ENCODE data around the gene RARB.

RARB gene

DNA sequence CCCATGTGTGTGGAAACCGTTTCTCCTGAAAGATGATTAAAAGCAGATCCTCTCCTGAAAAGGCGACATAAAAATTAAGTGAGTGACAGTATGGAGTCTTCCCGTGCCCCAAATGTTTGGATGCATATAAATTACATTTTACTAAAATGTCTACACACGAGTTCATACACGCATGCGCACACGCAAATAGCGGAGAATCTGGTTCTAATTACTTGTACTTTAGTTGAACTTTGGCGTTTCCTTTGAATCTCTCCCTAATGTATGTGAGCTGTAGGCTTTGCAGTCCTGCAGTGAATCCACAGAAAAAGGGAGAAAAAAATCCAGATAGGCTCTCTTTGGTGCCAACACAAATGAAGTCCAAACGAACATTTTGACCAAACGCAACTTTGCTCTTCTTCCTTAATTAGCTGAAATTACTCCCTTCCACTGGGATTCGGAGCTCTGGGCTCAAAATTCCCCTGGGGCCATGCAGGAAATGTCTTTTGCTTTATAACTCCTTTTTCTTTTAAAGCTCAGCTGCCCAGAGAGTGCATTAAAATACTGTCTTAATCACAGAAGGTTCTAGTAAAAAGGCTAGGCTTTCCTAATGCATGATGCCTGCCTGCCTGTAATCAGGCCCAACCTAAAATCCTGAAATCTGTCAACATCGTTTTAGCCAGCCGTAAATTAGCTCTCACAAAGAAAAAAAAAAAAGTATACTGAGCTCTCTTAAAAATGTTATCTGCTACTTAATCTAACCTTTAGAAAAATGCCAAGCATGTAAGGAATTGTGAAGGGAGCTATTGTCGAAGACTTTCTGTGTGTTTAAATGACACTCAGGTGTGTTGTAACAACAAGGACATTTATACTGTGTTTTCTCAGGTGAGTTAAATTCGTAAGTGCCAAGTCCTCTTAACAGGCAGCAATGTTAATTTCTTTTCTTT lies 26.2 kb downstream of the RARB start:
- ATAC-seq (replicated peaks; ENCODE audit: extremely low read depth, poor library complexity, severe bottlenecking) (no peak), DNase-seq (ENCODE audit: low spot score in 2 of 2) (no peak)
- no peaks in the 10 kb centered on the region for H3K36me3 Mint-ChIP-seq (ENCODE audit: insufficient read depth)
- no peaks in the 10 kb centered on the region for H3K4me1 Mint-ChIP-seq
- no peak overlapping the region for H3K4me3 Mint-ChIP-seq
- no peak overlapping the region for H3K27ac Mint-ChIP-seq (ENCODE audit: low read depth)
- H3K9me3 Mint-ChIP-seq: no peaks in the 10 kb centered on the region
- no peaks in the 10 kb centered on the region for H3K27me3 Mint-ChIP-seq

DNA sequence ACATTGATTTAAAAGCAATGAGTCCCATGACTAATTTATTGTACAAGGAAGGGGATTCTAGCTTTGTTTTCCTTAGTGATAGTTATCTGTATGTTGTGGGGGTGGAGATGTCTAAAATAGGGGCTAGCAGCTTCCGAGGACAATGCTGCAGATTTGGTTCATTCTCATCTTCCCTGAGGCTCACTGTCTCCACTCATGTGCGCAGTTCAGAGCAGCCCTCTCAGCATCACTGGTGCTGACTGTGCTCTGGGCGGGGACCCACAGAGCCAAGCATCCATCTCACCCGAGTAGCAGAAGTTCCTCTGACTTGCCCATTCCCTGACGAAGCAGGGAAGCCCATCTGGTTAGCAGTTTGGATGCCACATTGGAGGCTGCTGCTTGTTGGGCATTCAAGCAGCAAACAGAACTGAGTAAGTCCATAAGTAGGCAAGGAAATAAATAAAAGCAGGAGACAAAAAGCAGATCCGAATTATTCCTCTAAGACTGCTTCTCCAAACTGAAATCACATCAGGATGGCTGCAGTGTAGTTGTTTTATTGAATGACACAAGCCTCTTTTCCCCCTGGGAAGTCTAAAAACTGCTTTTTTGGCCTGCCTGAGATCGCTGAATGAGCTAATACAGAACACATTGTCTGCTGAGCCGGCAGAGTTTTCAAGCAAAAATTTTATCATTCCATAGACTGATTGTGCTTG lies 27.5 kb downstream of the RARB start:
- no peak overlapping the region for H3K4me3 Mint-ChIP-seq
- DNase-seq (ENCODE audit: low spot score in 2 of 2) (no peak), ATAC-seq (replicated peaks; ENCODE audit: extremely low read depth, poor library complexity, severe bottlenecking) (no peak)
- no peaks in the 10 kb centered on the region for H3K9me3 Mint-ChIP-seq
- H3K27ac Mint-ChIP-seq (ENCODE audit: low read depth): no peak overlapping the region
- no peaks in the 10 kb centered on the region for H3K27me3 Mint-ChIP-seq
- H3K36me3 Mint-ChIP-seq (ENCODE audit: insufficient read depth): no peaks in the 10 kb centered on the region
- no peaks in the 10 kb centered on the region for H3K4me1 Mint-ChIP-seq

DNA sequence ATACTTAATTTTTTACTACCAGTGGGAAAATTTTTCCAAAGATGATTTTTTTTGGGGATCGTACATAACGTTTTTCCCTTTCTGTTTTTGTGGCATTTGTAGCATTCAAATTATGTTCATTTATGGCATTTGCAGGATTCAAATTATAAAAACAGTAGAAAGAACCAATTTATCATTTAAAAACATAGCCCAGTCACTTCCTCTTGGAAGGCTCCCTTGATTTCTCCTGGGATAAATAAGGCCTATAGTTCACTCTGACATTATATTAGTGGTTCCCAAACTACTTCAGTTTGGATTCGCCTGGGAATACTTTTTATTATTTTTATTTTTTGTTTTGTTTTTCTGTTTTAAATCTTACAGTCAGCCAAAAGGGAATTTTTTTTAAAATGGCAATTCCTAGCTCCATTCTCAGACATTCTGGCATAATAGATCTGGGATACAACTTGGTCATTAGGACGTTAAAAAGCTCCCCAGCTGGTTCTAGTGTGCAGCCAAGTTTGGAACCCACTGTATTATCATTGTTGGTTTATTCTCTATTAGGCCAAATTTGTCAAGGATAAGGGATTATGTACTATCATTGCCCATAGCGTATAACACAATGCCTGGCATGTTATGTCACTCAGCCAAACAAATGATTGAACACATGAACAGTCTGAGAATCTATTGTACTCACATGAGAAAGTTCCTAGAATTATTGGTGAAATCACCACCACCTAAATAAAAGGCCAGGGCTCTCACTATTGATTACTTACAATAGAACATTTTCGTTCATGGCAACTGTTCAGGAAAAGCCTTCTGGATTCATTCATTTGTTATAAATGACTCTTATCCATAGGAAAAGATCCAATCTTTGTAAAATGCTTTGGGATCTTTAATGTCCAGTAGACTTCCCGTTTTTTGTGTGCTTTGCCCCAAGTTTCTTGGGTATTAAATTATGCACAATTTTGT lies 28.9 kb downstream of the RARB start:
- Mint-ChIP-seq H3K36me3 (ENCODE audit: insufficient read depth) (no peaks in the 10 kb centered on the region), H3K27ac (ENCODE audit: low read depth) (no peak overlapping the region), H3K4me3 (no peak overlapping the region), H3K4me1 (no peaks in the 10 kb centered on the region), H3K27me3 (no peaks in the 10 kb centered on the region), H3K9me3 (no peaks in the 10 kb centered on the region)
- DNase-seq (ENCODE audit: low spot score in 2 of 2) (no peak), ATAC-seq (replicated peaks; ENCODE audit: extremely low read depth, poor library complexity, severe bottlenecking) (no peak)

DNA sequence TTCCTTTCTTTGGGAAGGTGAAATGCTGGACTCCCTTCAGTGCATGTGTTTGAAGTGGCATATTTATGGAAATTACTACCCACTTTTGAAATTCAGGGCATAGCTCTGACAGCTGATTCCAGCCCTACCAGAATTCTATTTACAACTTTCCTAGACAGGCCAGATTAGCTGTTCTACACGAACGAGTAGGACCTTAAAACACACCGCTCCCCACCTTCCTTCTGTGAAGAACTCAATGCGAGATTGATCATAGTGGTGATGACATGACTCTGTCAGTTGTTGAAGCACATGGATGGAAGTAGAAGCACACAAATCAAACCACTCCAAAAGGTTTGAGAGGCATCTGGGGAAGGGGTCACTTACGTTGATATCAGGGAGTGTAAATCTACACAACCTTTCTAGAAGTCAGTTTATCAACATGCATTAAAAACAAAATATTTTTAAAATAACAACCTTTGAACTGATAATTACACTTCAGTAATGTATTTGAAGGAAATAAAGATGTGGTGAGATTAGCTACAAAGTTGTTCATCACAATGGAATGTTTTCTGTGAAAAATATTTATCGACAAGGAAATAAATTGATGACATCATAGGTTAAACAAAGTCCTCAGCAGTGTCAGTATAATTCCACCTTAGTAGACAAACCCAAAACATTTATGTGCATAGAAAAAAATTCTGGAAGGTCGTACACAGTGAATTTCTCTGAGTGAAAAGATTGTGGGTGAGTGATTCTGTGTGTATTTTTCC lies 29.8 kb downstream of the RARB start:
- Mint-ChIP-seq H3K4me3 (no peak overlapping the region), H3K27me3 (no peaks in the 10 kb centered on the region), H3K36me3 (ENCODE audit: insufficient read depth) (no peaks in the 10 kb centered on the region), H3K27ac (ENCODE audit: low read depth) (no peak overlapping the region), H3K9me3 (no peaks in the 10 kb centered on the region), H3K4me1 (no peaks in the 10 kb centered on the region)
- no peak for ATAC-seq (replicated peaks; ENCODE audit: extremely low read depth, poor library complexity, severe bottlenecking)
- no peak for DNase-seq (ENCODE audit: low spot score in 2 of 2)

DNA sequence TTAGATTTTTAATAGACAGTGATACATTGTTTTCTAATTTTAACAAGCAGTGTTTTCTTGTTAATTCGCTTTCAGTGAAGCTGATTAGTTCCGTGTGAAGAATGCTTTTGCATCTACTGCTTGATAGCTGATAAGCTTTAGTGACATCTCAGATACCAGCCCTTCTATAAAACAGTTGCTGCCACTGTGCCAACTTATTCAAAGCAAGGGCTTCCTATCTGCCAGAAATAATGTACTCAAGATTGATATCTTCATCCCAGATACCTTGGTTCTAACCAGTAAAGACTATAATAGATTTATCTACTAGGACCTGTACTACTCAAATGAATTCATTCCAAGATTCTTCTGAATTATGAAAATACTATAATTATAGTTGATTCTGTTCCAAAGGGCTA lies 30.4 kb downstream of the RARB start:
- Mint-ChIP-seq H3K27me3 (no peaks in the 10 kb centered on the region), H3K9me3 (no peaks in the 10 kb centered on the region), H3K4me1 (no peaks in the 10 kb centered on the region), H3K4me3 (no peak overlapping the region), H3K27ac (ENCODE audit: low read depth) (no peak overlapping the region), H3K36me3 (ENCODE audit: insufficient read depth) (no peaks in the 10 kb centered on the region)
- no peak for ATAC-seq (replicated peaks; ENCODE audit: extremely low read depth, poor library complexity, severe bottlenecking)
- DNase-seq (ENCODE audit: low spot score in 2 of 2): no peak

DNA sequence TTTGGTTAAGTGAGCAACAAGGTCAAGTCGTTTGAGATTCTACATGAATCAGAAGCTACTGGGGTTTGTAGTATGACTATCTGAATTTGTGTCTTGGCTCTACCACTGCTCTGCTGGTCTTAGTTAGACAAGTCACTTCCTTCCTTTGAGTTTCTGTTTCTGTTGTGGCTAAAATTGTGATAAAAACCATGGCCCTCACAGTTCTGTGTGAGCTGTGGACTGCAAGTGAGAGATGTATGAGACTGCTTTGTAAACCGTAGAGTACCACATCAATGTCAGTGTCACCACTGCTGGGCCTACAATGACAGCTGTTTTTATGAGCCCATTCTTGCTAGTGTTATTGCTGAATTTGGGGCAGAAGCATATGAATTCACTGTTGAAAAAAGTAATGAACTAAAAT lies 32.7 kb downstream of the RARB start:
- H3K36me3 Mint-ChIP-seq (ENCODE audit: insufficient read depth): no peaks in the 10 kb centered on the region
- no peak overlapping the region for H3K27ac Mint-ChIP-seq (ENCODE audit: low read depth)
- ATAC-seq (replicated peaks; ENCODE audit: extremely low read depth, poor library complexity, severe bottlenecking) (peak; percentile 70), DNase-seq (ENCODE audit: low spot score in 2 of 2) (no peak)
- H3K4me1 Mint-ChIP-seq: no peaks in the 10 kb centered on the region
- H3K9me3 Mint-ChIP-seq: no peaks in the 10 kb centered on the region
- no peaks in the 10 kb centered on the region for H3K27me3 Mint-ChIP-seq
- no peak overlapping the region for H3K4me3 Mint-ChIP-seq

DNA sequence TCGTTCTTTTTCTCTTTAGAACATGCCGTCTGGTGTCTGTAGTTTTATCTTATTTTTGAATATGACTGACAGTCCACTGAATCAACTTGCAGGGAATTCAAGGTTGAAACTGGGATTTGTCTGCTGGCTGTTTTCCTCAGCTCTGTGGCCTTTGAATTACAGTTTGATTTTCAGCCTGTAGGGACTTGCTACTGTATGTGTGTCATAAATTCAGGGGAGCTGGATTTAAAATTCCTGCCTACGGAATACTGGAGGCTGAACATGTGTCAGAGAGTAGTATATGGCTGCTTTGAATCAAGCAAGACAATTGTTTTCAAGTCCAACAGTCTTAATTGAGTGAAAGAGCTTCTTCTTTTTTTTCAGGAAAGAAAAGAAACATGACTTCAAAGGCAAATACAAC lies 33.9 kb downstream of the RARB start:
- Mint-ChIP-seq H3K4me3 (no peak overlapping the region), H3K36me3 (ENCODE audit: insufficient read depth) (no peaks in the 10 kb centered on the region), H3K9me3 (no peaks in the 10 kb centered on the region), H3K27me3 (no peaks in the 10 kb centered on the region), H3K4me1 (no peaks in the 10 kb centered on the region), H3K27ac (ENCODE audit: low read depth) (no peak overlapping the region)
- DNase-seq (ENCODE audit: low spot score in 2 of 2) (no peak), ATAC-seq (replicated peaks; ENCODE audit: extremely low read depth, poor library complexity, severe bottlenecking) (no peak)

DNA sequence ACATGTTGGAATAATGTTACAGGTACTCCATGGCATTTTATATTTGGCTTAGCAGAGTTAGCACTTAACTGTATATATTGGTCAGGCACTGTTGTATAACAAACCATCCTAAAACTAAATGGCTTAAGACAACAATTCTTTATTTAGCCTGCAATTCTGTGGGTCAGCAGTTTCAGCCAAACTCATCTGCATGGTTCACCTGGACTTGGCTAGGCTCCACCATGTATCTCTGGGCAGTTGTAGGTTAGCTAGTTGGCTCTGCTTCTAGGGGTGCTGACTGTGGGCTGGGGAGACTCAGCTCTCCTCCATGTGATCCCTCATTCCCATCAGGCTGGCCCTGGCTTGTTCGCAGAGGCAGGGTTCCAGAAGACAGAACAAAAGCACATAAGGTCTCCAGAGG lies 34.4 kb downstream of the RARB start:
- Mint-ChIP-seq H3K4me1 (no peaks in the 10 kb centered on the region), H3K36me3 (ENCODE audit: insufficient read depth) (no peaks in the 10 kb centered on the region), H3K27ac (ENCODE audit: low read depth) (no peak overlapping the region), H3K27me3 (no peaks in the 10 kb centered on the region), H3K4me3 (no peak overlapping the region), H3K9me3 (no peaks in the 10 kb centered on the region)
- ATAC-seq (replicated peaks; ENCODE audit: extremely low read depth, poor library complexity, severe bottlenecking): no peak
- DNase-seq (ENCODE audit: low spot score in 2 of 2): no peak

DNA sequence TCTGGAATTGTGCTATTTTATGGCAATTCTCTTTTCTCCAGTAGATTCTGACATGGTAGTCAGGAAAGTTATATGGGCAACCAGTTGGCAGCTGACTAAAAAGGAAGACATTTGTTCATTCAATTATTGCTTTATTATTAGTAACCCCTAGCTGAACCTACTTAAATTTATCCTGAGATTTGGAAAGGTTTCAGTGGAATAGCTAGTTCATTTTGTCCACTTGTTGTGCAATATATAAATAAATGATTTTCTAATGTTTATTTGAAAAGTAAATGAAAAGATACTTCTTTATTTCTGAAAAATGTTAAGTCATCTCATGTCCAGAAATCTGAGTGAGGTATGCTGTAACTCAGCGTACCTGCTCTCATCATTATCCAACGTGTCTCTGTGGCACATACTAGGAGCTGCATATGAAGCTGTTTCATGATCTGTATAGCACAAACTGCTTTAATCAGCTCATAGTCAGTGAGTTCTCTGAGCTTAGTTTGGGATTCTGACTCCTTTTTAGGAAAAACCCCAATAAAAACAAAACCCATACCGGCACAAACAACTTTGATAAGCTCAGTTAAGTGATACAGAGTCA lies 35.9 kb downstream of the RARB start:
- DNase-seq (ENCODE audit: low spot score in 2 of 2): no peak
- no peaks in the 10 kb centered on the region for H3K9me3 Mint-ChIP-seq
- H3K27ac Mint-ChIP-seq (ENCODE audit: low read depth): no peak overlapping the region
- no peaks in the 10 kb centered on the region for H3K27me3 Mint-ChIP-seq
- H3K4me1 Mint-ChIP-seq: no peaks in the 10 kb centered on the region
- H3K36me3 Mint-ChIP-seq (ENCODE audit: insufficient read depth): no peaks in the 10 kb centered on the region
- no peak for ATAC-seq (replicated peaks; ENCODE audit: extremely low read depth, poor library complexity, severe bottlenecking)
- no peak overlapping the region for H3K4me3 Mint-ChIP-seq

DNA sequence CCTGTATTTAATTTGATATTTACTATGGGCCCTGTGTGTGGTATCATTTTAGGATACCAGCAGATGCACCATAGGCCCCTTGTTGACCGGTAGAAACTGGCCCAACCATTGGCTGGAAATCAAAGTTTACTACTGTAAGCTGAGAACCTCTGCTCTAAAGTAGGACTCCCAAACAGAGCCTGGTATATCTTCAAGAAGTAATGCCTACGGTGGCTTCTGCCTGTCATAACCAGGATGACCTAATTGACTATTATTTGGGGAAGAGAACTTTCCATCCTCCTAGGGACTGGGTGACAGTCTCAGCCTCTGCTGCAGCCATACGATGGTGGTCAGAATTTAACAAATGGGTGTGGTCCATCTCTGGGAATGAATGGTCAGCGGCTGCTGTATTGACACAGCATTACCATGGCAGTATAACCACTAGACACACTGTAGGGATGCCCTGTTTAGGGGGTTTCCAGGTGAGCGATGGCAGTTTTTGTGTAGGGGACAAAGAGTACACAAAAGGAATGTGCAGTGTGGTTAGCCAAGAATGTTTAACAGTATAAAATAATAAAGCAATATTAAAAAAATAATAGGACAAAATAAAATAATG lies 37.3 kb downstream of the RARB start:
- H3K4me1 Mint-ChIP-seq: no peaks in the 10 kb centered on the region

DNA sequence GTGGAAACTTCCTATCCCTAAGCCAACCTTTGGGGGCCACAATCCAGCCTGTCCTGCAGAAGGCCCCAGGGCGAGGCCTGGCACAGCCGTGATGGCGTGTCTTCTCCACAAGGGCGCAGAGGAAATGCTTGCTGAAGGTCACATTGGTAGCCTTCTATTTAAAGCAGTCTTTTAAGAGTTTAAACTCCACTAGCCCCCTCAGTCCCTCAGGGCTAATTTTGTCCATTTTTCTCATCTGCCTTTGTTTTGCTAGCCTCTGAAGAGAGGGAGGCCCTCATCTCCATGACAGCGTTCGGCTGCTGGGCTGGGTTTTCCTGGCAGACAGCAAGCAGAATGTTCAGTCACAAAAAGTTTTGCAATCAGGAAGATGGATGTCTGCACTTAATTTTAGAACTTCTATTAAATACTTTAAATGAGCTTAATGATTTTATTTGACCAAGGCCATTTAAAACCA lies 40.8 kb downstream of the RARB start:
- H3K27ac Mint-ChIP-seq (ENCODE audit: low read depth): no peak overlapping the region
- DNase-seq (ENCODE audit: low spot score in 2 of 2): no peak
- H3K9me3 Mint-ChIP-seq: no peaks in the 10 kb centered on the region
- no peaks in the 10 kb centered on the region for H3K4me1 Mint-ChIP-seq
- H3K27me3 Mint-ChIP-seq: peaks cover 11% of the 10 kb centered on the region
- no peak overlapping the region for H3K4me3 Mint-ChIP-seq
- ATAC-seq (replicated peaks; ENCODE audit: extremely low read depth, poor library complexity, severe bottlenecking): no peak
- H3K36me3 Mint-ChIP-seq (ENCODE audit: insufficient read depth): peaks cover 2% of the 10 kb centered on the region

More for the DNA sequence above, 37.3 kb downstream of the RARB start:
- Mint-ChIP-seq H3K9me3 (no peaks in the 10 kb centered on the region), H3K27me3 (no peaks in the 10 kb centered on the region), H3K4me3 (no peak overlapping the region), H3K27ac (ENCODE audit: low read depth) (no peak overlapping the region), H3K36me3 (ENCODE audit: insufficient read depth) (no peaks in the 10 kb centered on the region)
- ATAC-seq (replicated peaks; ENCODE audit: extremely low read depth, poor library complexity, severe bottlenecking) (no peak), DNase-seq (ENCODE audit: low spot score in 2 of 2) (no peak)

Data from central memory CD8-positive, alpha-beta T cell (primary cell).